ENCODE data around the gene CYTH2.

DNA sequence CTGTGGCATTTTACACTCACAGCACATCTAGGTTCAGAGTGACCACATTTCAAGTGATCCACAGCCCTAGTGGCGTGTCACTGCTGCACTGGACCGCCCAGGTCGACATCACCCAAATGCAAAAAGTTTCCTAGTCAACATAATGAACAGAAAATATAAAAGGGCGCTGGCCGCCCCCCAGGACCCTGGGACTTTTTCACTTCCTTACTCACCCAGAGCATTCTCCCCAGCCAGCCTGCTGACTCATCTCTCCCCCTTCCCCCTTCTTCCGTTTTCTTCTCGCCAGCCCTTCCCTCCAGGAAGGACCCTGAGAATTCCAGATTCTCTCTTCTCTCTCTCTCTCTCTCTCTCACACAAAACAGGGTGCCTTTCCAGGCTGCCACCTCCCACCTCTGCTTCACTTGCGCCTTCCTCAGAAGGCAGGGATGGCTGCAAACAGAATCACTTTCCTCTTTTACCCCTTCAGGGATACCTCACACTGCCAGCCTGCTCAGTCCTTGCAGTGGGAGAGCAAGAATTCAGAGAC is 44.4 kb upstream of the CYTH2 start:
- TF ChIP-seq ZNF558 (tag by site-specific recombination; IDR thresholded peaks at IDR 0.05), result no peak
- TF ChIP-seq, protein P1, sequence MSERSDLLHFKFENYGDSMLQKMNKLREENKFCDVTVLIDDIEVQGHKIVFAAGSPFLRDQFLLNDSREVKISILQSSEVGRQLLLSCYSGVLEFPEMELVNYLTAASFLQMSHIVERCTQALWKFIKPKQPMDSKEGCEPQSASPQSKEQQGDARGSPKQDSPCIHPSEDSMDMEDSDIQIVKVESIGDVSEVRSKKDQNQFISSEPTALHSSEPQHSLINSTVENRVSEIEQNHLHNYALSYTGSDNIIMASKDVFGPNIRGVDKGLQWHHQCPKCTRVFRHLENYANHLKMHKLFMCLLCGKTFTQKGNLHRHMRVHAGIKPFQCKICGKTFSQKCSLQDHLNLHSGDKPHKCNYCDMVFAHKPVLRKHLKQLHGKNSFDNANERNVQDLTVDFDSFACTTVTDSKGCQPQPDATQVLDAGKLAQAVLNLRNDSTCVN (tag by site-specific recombination; optimal IDR thresholded peaks at IDR 0.05), result no peak
- TF ChIP-seq ZNF701 (tag by site-specific recombination; IDR thresholded peaks at IDR 0.05), result no peak
- no peak for TF ChIP-seq ZBTB20 (tag by site-specific recombination; IDR thresholded peaks at IDR 0.05)
- TF ChIP-seq, protein P2, sequence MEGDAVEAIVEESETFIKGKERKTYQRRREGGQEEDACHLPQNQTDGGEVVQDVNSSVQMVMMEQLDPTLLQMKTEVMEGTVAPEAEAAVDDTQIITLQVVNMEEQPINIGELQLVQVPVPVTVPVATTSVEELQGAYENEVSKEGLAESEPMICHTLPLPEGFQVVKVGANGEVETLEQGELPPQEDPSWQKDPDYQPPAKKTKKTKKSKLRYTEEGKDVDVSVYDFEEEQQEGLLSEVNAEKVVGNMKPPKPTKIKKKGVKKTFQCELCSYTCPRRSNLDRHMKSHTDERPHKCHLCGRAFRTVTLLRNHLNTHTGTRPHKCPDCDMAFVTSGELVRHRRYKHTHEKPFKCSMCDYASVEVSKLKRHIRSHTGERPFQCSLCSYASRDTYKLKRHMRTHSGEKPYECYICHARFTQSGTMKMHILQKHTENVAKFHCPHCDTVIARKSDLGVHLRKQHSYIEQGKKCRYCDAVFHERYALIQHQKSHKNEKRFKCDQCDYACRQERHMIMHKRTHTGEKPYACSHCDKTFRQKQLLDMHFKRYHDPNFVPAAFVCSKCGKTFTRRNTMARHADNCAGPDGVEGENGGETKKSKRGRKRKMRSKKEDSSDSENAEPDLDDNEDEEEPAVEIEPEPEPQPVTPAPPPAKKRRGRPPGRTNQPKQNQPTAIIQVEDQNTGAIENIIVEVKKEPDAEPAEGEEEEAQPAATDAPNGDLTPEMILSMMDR (tag by site-specific recombination; IDR thresholded peaks at IDR 0.05), result no peak
- no peak for TF ChIP-seq ZFP3 (tag by site-specific recombination; IDR thresholded peaks at IDR 0.05; ENCODE audit: low read depth)

Measured in HEK293 (cell line).